HG02759 (cell line): ENCODE measurements around the gene RPRML.
"Not testable (repeated sequence)": the region's sequence is repeated elsewhere in the genome, so short reads cannot be mapped to it uniquely, and the experiment has no call there.

ENCODE experiments used
- ATAC-seq: cut with Tn5 transposase; IDR thresholded peaks from one replicate; pipeline ENCODE4 v1.9.1; 2021; ENCODE audit warnings: mild to moderate bottlenecking, moderate library complexity; ENCODE audit not compliant: unreplicated experiment

The RPRML gene

GRCh38 chr17:46979147-46979863 lies at the start of gene RPRML:
Gene RPRML (minus strand): TSS chr17:46979253. CDS start chr17:46979007, 246 bp downstream.
- ATAC-seq: no peak

- not testable (repeated sequence) for ATAC-seq
Measured at GRCh38 chr17:47016966-47017365, 37.9 kb upstream of the RPRML start.

- no peak for ATAC-seq
Measured at GRCh38 chr17:47013341-47013740, 34.3 kb upstream of the RPRML start.

- no peak for ATAC-seq
Measured at GRCh38 chr17:47012457-47012856, 33.4 kb upstream of the RPRML start.

- ATAC-seq: no peak
Measured at GRCh38 chr17:47009759-47010594, 30.9 kb upstream of the RPRML start.

GRCh38 chr17:47004906-47005305 lies 25.9 kb upstream of the RPRML start:
- ATAC-seq: no peak

GRCh38 chr17:47003864-47004263 lies 24.8 kb upstream of the RPRML start:
- not testable (repeated sequence) for ATAC-seq

- no peak for ATAC-seq
Measured at GRCh38 chr17:46995841-46996571, 17.0 kb upstream of the RPRML start.

- no peak for ATAC-seq
Measured at GRCh38 chr17:46994993-46995392, 15.9 kb upstream of the RPRML start.

GRCh38 chr17:46991617-46992016 lies 12.6 kb upstream of the RPRML start:
- no peak for ATAC-seq

GRCh38 chr17:46989637-46990431 lies 10.8 kb upstream of the RPRML start:
- ATAC-seq: no peak

- ATAC-seq: not testable (repeated sequence)
Measured at GRCh38 chr17:46987927-46988326, 8.9 kb upstream of the RPRML start.

GRCh38 chr17:46986366-46986765 lies 7.3 kb upstream of the RPRML start:
- no peak for ATAC-seq

- no peak for ATAC-seq
Measured at GRCh38 chr17:46984892-46985291, 5.8 kb upstream of the RPRML start.

GRCh38 chr17:46984341-46984740 lies 5.3 kb upstream of the RPRML start:
- ATAC-seq: no peak

GRCh38 chr17:46983782-46984181 lies 4.7 kb upstream of the RPRML start:
- no peak for ATAC-seq

GRCh38 chr17:46982577-46982976 lies 3.5 kb upstream of the RPRML start:
- ATAC-seq: no peak

GRCh38 chr17:46978489-46979146 lies 435 bp downstream of the RPRML start:
- ATAC-seq: no peak

- no peak for ATAC-seq
Measured at GRCh38 chr17:46977750-46978488, 1.1 kb downstream of the RPRML start.
